Activated T-cell treated with anti-CD3 and anti-CD28 coated beads for 48 hours (primary cell): Measurements from ENCODE around the gene MOV10.
"Not testable (repeated sequence)": the region's sequence is repeated elsewhere in the genome, so short reads cannot be mapped to it uniquely, and the experiment has no call there.

Source experiments
- DNase-seq: peaks from one replicate; pipeline ENCODE4 v3.0.0-alpha.2; 2020; ENCODE audit warnings: low read depth

MOV10 gene

GRCh38 chr1:112714313-112715263, 40.1 kb downstream of the MOV10 start:
- no peak for DNase-seq

- peak; percentile 96 for DNase-seq
These were observed 41.0 kb downstream of the MOV10 start, which contains the start of gene PPM1J for GRCh38 chr1:112715264-112716053. PPM1J (minus strand) TSS chr1:112715332; CDS start chr1:112715301, 31 bp downstream.

- peak; percentile 75 for DNase-seq
These were observed 41.8 kb downstream of the MOV10 start for GRCh38 chr1:112716133-112716720.

GRCh38 chr1:112717263-112717873, 42.9 kb downstream of the MOV10 start:
- DNase-seq = no peak

- DNase-seq = peak; percentile 74
These were observed 44.4 kb downstream of the MOV10 start for GRCh38 chr1:112718691-112719418.

- no peak for DNase-seq
These were observed 45.2 kb downstream of the MOV10 start for GRCh38 chr1:112719706-112720105.

- no peak for DNase-seq
These were observed 46.3 kb downstream of the MOV10 start for GRCh38 chr1:112720800-112721199.

GRCh38 chr1:112721294-112721693, 46.8 kb downstream of the MOV10 start:
- not testable (repeated sequence) for DNase-seq

GRCh38 chr1:112721966-112722524, 47.6 kb downstream of the MOV10 start:
- DNase-seq = no peak

- DNase-seq = peak; percentile 21
These were observed 48.4 kb downstream of the MOV10 start for GRCh38 chr1:112722601-112723510.

GRCh38 chr1:112723511-112723839, 49.0 kb downstream of the MOV10 start:
- DNase-seq = no peak

GRCh38 chr1:112724240-112724639, 49.8 kb downstream of the MOV10 start:
- DNase-seq = not testable (repeated sequence)

- DNase-seq = no peak
These were observed 53.3 kb downstream of the MOV10 start for GRCh38 chr1:112727716-112728115.

GRCh38 chr1:112728306-112728971, 54.0 kb downstream of the MOV10 start:
- not testable (repeated sequence) for DNase-seq

- not testable (repeated sequence) for DNase-seq
These were observed 54.6 kb downstream of the MOV10 start for GRCh38 chr1:112729011-112729410.

GRCh38 chr1:112729909-112730308, 55.5 kb downstream of the MOV10 start:
- DNase-seq = no peak

- no peak for DNase-seq
These were observed 57.0 kb downstream of the MOV10 start for GRCh38 chr1:112731451-112731850.

GRCh38 chr1:112735752-112736151, 61.3 kb downstream of the MOV10 start:
- no peak for DNase-seq

- no peak for DNase-seq
These were observed 63.1 kb downstream of the MOV10 start for GRCh38 chr1:112737573-112737972.
